Smooth muscle cell (in vitro differentiated cells): ENCODE data around the gene KCNG2. TPM values are rescaled to one million over a fixed set of nuclear protein-coding genes. Genes with fewer than 3 reads are reported as not detected.

ENCODE experiments used
- DNase-seq: peaks from one replicate; lab custom pipeline; 2025; ENCODE audit not compliant: unreplicated experiment; lab: John Stamatoyannopoulos, UW
- H2AFZ ChIP-seq: fragments of 200-600 bp; sonication (generic); 2 replicates; pipeline ENCODE4 v1.6.0; 2016; ENCODE audit warnings: antibody characterized with exemption, low read depth, mild to moderate bottlenecking
- H3F3A ChIP-seq: fragments of 200-600 bp; sonication (generic); 2 replicates; pipeline ENCODE4 v1.6.0; 2017; ENCODE audit warnings: antibody characterized with exemption, low read depth
- H3K27ac ChIP-seq: fragments of 200-600 bp; sonication (generic); 2 replicates; pipeline ENCODE4 v1.5.1; 2016; ENCODE audit warnings: low read depth, mild to moderate bottlenecking
- H3K27me3 ChIP-seq: fragments of 200-600 bp; sonication (generic); 2 replicates; pipeline ENCODE4 v1.6.1; 2016; ENCODE audit warnings: low read depth, mild to moderate bottlenecking
- H3K36me3 ChIP-seq: fragments of 200-600 bp; sonication (generic); 2 replicates; pipeline ENCODE4 v1.5.1; 2016; ENCODE audit warnings: low read depth
- H3K4me1 ChIP-seq: fragments of 200-600 bp; sonication (generic); 2 replicates; pipeline ENCODE4 v1.5.1; 2016; ENCODE audit warnings: low read depth
- H3K4me2 ChIP-seq: fragments of 200-600 bp; sonication (generic); 2 replicates; pipeline ENCODE4 v1.6.0; 2016; ENCODE audit warnings: mild to moderate bottlenecking
- H3K4me3 ChIP-seq: fragments of 200-600 bp; sonication (generic); 2 replicates; pipeline ENCODE4 v1.5.1; 2016; ENCODE audit warnings: mild to moderate bottlenecking
- H3K79me2 ChIP-seq: fragments of 200-600 bp; sonication (generic); 2 replicates; pipeline ENCODE4 v1.6.0; 2016; ENCODE audit warnings: low read depth, mild to moderate bottlenecking
- H3K9ac ChIP-seq: fragments of 200-600 bp; sonication (generic); 2 replicates; pipeline ENCODE4 v1.6.0; 2016; ENCODE audit warnings: low read depth
- H3K9me3 ChIP-seq: fragments of 200-600 bp; sonication (generic); replicated peaks from 2 replicates; pipeline ENCODE4 v1.5.1; 2016; ENCODE audit warnings: low read depth
- H4K20me1 ChIP-seq: fragments of 200-600 bp; sonication (generic); 2 replicates; pipeline ENCODE4 v1.6.0; 2016; ENCODE audit warnings: low read depth
- WGBS: methylation state at CpG from one replicate; pipeline ENCODE4 v1.1.7; 2016; ENCODE audit warnings: low lambda C conversion rate; 5-methylcytosine and 5-hydroxymethylcytosine counted together
- polyA plus RNA-seq: library from polyadenylated mRNA; unstranded; fragments of >200 nt; fragmentation: Nextera tagmentation; extraction: Ambion mirVana; gene quantifications from 2 replicates; pipeline ENCODE4 v1.2.1, GENCODE V29; 2016
- total RNA-seq: library from RNA; depleted of rRNA; stranded (reverse); fragments of >200 nt; gene quantifications from 2 replicates; pipeline ENCODE4 v1.2.3, GENCODE V29; 2014
- TF ChIP-seq, protein P1 (sequence below): fragments of 200-600 bp; sonication (generic); IDR thresholded peaks from 2 replicates; pipeline ENCODE4 v1.5.1; 2017; ENCODE audit warnings: borderline replicate concordance, mild to moderate bottlenecking, antibody characterized with exemption; ENCODE audit not compliant: insufficient read depth, poor library complexity, severe bottlenecking

Gene KCNG2
- total and polyA plus RNA-seq, 2 experiments from 2014 or later = 0.17 TPM; not detected in 1

- Histone ChIP-seq H3K36me3 (no peaks in the 10 kb centered on the region), H3K27me3 (no peaks in the 10 kb centered on the region), H3K79me2 (no peaks in the 10 kb centered on the region), H3K4me2 (no peak overlapping the region), H3K4me1 (no peaks in the 10 kb centered on the region), H4K20me1 (no peaks in the 10 kb centered on the region), H3K27ac (no peak overlapping the region), H2AFZ (no peak overlapping the region), H3K9ac (no peak overlapping the region), H3F3A (no peaks in the 10 kb centered on the region), H3K9me3 (no peaks in the 10 kb centered on the region), H3K4me3 (no peak overlapping the region)
- TF ChIP-seq, protein P1, sequence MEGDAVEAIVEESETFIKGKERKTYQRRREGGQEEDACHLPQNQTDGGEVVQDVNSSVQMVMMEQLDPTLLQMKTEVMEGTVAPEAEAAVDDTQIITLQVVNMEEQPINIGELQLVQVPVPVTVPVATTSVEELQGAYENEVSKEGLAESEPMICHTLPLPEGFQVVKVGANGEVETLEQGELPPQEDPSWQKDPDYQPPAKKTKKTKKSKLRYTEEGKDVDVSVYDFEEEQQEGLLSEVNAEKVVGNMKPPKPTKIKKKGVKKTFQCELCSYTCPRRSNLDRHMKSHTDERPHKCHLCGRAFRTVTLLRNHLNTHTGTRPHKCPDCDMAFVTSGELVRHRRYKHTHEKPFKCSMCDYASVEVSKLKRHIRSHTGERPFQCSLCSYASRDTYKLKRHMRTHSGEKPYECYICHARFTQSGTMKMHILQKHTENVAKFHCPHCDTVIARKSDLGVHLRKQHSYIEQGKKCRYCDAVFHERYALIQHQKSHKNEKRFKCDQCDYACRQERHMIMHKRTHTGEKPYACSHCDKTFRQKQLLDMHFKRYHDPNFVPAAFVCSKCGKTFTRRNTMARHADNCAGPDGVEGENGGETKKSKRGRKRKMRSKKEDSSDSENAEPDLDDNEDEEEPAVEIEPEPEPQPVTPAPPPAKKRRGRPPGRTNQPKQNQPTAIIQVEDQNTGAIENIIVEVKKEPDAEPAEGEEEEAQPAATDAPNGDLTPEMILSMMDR = no peak
- no peak for DNase-seq
- WGBS = 96% methylated on average over 12 of the region's 12 CpGs
Observed at GRCh38 chr18:79879566-79879965, 81.8 kb downstream of the KCNG2 start.

GRCh38 chr18:79881695-79882094 lies 84.0 kb downstream of the KCNG2 start:
- Histone ChIP-seq H3K36me3 (no peaks in the 10 kb centered on the region), H3F3A (no peaks in the 10 kb centered on the region), H3K9ac (no peak overlapping the region), H3K4me1 (no peaks in the 10 kb centered on the region), H3K27ac (no peak overlapping the region), H3K79me2 (no peaks in the 10 kb centered on the region), H3K4me2 (no peak overlapping the region), H3K27me3 (no peaks in the 10 kb centered on the region), H2AFZ (no peak overlapping the region), H3K9me3 (no peaks in the 10 kb centered on the region), H4K20me1 (no peaks in the 10 kb centered on the region), H3K4me3 (no peak overlapping the region)
- DNase-seq = no peak
- TF ChIP-seq, protein P1 = no peak
- 92% methylated on average over 11 of the region's 11 CpGs for WGBS

DNA sequence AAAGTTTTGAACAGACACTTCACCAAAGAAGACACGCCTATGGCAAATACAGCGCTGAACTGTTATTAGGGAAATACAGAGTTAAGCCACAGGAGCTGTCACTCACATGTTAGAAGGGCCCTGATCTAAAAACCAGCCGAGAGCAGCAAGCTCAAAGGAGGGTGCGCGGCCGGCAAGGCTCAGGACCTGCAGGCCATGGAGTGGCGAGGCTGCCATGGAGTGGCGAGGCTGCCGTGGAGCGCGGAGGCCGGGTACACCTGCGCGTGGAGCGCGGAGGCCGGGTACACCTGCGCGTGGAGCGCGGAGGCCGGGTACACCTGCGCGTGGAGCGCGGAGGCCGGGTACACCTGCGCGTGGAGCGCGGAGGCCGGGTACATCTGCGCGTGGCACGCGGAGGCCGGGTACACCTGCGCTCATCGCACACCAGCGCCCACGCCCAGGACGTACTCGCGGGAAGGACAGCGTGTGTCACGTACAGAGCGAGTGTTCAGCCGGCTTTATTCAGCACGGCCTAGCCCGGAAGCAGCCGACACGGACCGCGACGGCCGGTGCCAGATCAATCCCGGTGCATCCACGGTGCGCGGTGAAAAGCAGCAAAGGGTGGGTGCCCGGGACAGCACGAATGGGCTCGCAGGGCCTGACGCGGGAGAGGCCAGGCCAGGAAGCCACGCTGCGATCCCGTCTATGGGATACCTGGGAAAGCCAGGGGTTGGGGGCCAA lies 84.9 kb downstream of the KCNG2 start:
- H3K27ac ChIP-seq = no peak overlapping the region
- no peaks in the 10 kb centered on the region for H3K36me3 ChIP-seq
- H4K20me1 ChIP-seq = no peaks in the 10 kb centered on the region
- no peaks in the 10 kb centered on the region for H3K4me1 ChIP-seq
- no peaks in the 10 kb centered on the region for H3K79me2 ChIP-seq
- TF ChIP-seq, protein P1 = no peak
- no peak overlapping the region for H3K4me3 ChIP-seq
- no peak overlapping the region for H3K9ac ChIP-seq
- no peak for DNase-seq
- no peak overlapping the region for H3K4me2 ChIP-seq
- WGBS = 95% methylated on average over 57 of the region's 68 CpGs
- no peaks in the 10 kb centered on the region for H3K27me3 ChIP-seq
- no peaks in the 10 kb centered on the region for H3K9me3 ChIP-seq
- H3F3A ChIP-seq = no peaks in the 10 kb centered on the region
- no peak overlapping the region for H2AFZ ChIP-seq
